HG02610 (cell line): ENCODE measurements around the gene VN1R5.
"Not testable (repeated sequence)": the region's sequence is repeated elsewhere in the genome, so short reads cannot be mapped to it uniquely, and the experiment has no call there.

Source experiments
- ATAC-seq: cut with Tn5 transposase; IDR thresholded peaks from one replicate; pipeline ENCODE4 v1.9.1; 2021; ENCODE audit warnings: mild to moderate bottlenecking, moderate library complexity; ENCODE audit not compliant: unreplicated experiment

The VN1R5 gene

DNA sequence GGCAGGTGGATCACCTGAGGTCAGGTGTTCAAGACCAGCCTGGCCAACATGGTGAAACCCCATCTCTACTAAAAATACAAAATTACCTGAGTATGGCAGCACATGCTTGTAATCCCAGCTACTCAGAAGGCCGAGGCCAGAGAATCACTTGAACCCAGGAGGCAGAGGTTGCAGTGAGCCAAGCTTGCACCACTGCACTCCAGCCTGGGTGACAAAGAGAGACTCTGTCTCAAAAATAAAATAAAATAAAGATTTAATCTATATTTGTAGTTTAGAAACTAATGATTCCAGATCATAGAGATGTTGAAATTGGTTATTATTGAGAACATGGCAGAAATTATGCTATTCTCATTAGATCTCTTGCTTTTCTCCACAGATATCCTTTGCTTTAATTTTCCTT lies at the start of gene VN1R5:
Gene VN1R5, plus strand, starts transcription at position 301 of the 400 bp plus-strand sequence.
- ATAC-seq, result not testable (repeated sequence)

DNA sequence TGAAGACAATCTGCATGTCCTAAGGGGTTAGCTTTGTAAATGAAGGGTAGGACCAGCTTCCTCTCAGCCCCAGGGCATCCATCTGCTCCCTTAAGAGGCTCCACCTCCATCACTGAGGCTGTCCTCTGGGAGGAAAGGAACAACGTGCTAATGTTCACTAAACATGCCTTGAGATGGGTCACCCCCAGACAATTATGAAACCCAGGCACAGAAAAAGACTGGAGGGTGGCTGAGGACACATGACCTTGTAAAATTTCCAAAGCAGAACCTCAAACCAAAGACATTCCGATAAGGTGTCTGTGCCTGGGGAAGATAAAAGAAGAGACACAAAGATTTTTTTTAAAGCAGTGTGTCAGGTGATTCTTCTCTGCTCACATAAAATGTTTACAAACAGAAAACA lies 46.5 kb upstream of the VN1R5 start:
- ATAC-seq, result no peak

DNA sequence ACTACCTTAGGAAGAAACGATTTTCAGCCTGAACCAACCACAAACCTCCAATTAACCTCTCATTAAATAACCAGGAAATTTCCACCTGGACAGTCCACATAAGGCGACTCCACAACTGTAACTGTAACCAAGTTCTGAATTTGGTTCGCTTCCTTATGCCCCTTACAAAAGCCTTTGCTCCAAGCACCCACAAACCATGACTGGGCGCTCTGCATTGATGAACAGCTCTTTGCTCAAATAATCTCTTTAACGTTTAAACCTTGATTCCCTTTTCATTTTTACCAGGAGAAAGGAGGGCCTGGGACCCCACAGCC lies 45.9 kb upstream of the VN1R5 start:
- ATAC-seq, result no peak

DNA sequence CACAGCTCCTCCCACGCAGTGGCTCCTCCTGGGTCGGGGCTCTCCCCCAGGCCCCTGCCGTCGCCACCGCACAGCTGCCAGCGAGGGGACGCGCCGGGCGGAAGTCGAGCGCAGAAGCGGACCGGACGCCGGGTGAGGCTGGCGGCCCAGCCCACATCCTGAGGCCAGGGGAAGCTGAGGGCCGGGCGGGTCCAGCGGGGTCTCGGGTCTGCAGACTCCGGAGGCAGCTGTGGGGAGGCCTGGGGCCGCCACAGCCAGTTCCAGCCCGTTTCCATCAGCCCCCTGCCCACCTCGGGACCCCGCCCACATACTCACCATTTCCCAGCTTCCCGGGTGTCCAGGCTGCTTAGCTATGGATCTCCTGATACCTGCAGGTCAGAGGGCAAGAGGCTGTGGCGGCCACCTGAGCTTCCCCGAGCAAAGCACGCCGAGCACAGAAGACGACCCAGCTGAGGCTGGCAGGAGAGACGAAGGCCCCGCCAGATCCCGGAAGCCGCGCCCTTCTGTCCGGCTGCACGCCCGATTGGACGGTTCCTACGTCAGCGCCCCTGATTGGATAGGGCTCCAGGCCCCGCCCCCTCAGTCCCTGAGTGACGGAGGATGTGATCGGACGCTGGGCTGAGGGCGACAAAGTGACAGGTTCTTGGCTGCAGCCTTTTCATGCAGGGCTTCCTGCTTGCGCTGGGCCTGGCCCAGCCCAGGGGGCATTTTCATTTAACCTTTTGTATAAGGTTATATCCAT lies 45.3 kb upstream of the VN1R5 start:
- peak; percentile 95 for ATAC-seq

DNA sequence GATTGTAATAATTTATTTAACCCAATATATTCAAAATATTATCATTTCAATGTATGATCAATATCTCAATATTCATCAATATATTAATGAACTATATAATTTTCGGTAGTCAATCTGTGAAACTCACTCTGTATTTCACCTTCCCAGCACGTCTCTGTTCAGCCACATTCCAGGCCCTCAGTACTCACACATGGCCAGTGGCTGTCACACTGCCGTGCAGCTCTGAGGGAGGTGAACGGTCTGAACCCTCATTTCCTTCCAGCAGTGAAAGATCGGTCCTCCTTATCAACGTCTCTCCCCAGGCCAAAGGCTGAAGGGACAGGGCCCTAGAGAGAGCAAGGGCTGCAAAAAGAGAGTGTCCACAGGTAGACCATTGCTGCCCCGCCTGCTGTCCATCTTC lies 44.5 kb upstream of the VN1R5 start:
- ATAC-seq, result no peak

DNA sequence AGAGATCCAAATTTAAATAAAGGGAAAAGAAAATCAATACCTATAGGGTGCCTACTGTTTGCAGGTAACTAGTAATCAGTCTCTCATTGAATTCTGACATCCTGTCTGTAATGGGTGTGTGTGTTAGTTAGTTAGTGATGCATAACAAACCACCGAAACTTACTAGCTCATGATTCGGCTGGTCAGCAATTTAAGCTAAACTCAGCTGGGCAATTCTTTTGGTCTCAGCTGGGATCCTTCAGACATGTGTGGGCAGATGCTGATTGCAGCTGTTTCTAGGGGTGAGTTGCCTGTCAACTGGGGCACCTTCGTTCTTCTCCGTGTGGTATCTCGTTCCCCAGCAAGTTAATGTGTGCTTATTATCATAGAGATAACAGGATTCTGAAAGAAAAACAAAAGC lies 43.9 kb upstream of the VN1R5 start:
- peak; percentile 40 for ATAC-seq

DNA sequence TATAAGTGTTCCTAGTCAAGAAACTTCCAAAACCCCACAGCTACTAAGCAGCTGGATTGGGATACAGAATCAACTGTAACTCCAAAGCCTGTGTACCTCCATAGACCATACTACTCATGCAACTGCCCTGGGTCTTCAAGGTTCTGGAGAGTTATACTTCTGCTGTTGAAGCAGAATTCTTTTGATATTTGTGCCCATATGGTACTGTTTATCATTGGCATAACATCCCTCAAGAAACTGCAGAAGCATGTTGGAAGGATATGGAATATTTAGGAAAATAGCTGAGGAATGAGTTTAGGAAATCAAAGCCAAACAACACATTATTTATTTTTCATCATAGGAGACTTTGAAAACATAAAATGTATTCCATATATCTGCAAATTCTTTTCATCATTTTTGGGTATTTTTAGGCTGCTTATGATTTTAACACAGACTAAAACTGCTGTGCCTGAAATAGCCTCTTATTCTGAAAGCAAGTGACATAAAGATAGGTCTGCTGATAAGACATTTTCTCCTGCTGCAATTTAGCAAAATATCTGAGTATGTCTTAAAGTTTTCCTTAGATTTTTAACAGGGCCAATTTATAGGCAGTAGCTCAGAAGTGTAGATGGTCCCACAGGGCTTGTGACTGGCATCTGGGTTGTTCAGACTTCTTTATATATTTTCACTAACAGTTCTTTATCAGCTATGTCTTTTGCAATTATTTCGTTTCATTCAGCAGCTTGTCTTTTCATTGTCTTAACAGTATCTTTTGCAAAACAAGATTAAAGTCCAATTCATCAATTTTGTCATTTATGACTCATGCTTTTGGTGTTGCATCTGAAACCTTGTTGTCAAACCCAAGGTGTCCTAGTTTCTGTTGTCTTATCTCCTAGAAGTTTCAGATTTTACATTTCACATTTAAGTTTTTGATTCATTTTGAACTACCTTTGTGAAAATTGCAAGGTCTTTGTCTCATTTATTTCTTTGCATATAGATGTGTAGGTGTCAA lies 43.0 kb upstream of the VN1R5 start:
- no peak for ATAC-seq

DNA sequence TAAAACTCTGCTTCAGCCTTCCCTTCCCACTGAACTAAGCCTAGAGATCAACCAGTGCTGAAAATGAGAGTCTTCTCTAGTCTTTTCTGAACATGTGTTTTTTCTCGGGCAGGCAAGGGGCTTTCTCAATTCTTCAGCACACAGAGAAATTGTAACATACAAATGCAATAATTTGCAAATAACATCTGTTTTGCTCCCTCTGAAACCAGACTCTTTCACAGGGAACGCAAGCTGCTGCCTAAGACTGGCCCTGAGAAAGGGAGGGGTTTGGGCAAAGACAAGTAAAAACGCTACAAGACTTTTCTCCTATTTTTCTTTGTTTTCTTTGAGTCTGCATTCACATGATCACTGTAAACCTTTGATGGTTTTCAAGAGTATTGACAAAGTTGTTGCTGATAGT lies 39.6 kb upstream of the VN1R5 start:
- no peak for ATAC-seq

DNA sequence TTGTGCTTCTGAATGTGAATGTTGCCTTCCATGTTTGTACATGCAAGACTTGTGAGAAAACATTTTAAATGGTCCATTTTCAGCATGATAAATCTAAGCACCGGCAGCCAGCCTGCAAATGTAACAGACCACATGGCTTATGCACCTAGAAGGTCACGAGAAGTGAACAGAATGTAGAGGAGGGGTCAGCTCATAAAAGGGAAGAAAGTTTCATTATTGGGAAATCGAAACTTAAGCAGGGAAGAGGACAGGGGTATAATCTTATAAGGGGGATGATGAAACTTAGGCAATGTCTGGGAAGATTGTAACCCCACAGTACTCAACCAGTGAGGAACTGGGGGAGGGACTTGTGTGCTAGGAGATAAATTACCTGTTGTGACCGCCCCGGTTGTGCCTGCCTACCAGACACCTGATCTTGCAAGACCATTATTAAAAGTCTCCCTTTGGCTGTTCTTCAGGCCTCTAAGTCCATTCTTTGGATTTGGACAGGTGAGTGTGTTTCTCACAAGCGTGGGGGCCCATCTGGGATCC lies 37.7 kb upstream of the VN1R5 start:
- no peak for ATAC-seq

DNA sequence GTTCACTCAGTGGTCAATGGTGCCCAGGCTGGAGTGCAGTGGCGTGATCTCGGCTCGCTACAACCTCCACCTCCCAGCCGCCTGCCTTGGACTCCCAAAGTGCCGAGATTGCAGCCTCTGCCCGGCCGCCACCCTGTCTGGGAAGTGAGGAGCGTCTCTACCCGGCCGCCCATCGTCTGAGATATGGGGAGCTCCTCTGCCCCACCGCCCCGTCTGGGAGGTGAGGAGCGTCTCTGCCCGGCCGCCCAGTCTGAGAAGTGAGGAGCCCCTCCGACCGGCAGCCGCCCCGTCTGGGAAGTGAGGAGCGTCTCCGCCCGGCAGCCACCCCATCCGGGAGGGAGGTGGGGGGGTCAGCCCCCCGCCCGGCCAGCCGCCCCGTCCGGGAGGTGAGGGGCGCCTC lies 35.6 kb upstream of the VN1R5 start:
- ATAC-seq, result not testable (repeated sequence)

DNA sequence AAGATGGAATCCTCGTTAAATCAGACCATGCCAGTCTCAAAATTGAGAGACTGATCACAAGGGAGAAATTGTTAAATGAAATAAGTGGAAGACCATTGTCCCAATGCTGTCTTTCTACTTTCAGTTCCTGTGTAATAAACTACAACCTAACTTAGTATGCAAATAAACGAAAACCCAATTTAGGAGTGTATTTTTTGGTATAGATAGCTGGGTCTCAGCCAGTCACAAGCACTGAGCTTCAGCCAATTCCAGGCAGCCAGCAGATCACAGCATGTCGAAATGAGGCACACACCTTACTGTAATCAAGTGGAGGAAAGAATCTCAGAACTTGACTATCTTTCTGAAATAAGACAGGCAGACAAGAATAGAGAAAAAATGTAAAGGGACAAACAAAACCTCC lies 33.0 kb upstream of the VN1R5 start:
- no peak for ATAC-seq

DNA sequence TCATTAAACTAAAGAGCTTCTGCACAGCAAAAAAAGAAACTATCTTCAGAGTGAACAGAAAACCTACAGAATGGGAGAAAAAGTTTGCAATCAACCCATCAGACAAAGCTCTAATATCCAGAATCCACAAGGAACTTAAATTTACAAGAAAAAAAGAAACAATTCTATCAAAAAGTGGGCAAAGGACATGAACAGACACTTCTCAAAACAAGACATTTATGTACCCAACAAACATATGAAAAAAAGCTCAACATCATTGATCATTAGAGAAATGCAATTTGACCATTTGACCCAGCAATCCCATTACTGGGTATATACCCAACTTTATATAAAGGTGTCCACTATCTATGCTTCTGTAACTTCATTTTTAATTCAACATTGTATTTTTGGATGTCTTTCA lies 31.1 kb upstream of the VN1R5 start:
- ATAC-seq, result no peak

DNA sequence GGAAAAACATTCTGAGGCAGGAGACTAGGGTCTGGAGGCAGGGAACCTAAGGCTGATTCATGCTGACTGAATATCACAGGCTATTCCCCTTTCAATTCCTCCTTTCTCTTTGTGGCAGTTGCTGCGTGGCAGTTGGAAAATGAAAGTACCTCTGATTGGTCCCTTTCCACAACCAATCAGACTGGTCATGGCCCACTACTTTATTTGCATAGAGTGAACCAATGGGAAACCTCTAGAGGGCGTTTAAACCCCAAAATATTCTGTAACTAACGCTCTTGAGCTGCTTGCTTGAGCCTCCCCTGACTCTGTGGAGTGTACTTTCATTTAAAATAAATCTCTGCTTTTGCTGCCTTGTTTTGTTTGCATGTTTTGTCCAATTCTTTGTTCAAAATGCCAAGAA lies 27.7 kb upstream of the VN1R5 start:
- no peak for ATAC-seq

DNA sequence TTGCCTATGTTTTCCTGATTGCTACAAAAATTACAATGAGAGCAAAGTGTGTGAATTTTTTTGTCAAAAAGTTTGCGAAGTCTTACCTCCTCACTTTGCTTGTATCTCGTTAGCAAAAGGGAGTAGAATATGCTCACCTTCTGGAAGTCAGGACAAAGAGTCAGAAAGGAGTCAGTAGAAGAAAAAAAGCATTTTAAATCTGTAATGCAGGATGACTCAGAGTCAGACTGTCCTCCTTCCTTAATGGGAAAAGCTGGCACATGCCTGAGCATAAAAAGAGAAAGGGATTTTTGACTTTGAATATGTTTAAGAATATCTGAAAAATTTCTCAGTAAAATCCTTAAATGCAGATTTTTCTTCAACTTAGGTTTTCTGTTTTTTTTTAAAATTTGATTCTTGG lies 14.2 kb upstream of the VN1R5 start:
- no peak for ATAC-seq

DNA sequence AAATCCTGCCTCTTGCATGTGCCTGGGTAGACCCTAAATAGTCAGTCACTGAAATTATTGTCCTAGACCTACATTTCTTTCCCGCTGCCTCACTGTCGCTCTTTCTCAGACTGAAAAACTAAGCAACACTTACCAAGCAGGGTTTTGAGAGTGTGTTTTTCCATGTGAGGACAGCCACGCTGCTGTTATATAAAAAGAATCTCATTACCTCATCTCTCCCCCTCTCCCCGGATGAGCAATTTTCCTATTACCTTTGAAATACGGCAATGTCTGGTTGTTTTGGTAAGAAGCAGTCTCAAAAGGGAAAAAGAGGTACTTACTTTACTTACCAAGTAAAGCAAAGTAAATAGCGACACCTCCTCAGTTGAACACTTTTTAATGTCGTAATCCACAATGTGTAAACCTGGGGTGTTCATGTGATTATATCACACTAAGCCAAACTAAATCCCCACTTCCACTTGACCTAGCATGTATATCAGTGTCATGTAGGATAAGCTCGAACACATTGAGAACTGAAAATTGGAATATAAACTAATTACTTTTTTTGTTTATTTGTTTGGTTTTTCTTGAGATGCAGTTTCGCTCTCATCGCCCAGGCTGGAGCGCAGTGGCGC lies 12.2 kb upstream of the VN1R5 start:
- no peak for ATAC-seq

DNA sequence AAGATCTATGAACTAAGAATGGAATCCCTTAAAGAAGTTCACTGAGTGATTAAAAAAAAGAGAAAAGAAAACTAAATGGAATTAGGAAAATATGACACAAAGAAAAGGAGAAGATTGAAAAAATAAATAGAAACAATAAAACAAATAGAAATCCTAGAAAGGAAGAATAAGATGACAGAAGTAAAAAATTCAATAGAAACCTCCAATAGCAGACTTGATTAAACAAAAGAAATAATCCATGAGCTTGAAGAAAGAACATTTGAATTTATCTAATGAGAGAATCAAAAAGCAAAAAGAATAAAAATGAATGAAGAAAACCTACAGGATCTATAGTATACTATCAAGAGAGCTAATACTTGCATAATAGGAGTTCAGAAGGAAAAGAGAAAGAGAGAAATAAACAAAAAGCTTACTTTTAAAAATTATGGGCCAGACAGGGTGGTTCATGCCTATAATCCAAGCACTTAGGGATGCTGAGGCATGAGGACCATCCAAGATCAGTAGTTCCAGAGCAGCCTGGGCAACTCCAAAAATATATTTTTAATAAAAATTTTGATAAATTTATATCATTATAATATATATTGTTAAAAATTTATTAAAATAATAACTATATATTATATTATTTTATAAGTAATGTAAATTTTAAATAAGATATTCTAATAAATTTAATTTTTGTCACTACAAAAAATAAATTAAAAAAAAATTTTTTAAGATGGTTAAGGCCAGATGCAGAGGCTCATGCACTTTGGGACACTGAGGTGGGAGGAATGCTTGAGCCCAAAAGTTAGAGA lies 9.4 kb upstream of the VN1R5 start:
- ATAC-seq, result no peak

DNA sequence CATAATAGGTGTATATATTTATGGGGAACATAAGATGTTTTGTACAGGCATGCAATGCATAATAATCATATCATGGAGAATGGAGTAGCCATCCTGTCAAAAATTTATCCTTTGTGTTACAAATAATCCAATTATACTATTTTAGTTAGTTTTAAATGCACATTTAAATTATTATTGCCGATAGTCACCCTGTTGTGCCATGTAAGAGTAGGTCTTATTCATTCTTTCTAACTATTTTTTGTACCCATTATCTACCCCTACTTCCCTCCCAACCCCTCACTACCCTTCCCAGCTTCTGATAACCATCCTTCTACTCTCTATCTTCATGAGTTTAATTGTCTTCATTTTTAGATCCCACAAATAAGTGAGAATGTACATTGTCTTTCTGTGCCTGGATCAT lies 8.3 kb upstream of the VN1R5 start:
- ATAC-seq, result no peak

DNA sequence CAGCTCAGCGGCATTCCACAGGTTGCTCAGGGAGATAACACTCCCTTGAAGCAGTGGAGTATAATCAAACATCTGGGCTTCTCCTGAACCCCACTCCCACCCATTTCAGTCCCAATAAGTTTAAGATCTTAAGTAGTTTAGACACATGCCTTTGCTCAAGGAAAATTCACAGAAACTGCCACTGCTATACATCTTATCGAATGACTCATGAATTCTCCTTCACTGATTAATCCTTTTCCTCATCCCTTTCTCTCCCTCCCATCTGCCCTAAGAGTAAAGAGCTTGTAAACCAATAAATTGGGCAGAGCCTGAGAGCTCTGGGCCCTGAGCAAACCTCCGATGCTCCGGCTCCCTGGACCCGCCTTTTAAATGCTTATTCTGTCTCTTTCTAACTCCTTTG lies 10.2 kb downstream of the VN1R5 start:
- ATAC-seq, result no peak

DNA sequence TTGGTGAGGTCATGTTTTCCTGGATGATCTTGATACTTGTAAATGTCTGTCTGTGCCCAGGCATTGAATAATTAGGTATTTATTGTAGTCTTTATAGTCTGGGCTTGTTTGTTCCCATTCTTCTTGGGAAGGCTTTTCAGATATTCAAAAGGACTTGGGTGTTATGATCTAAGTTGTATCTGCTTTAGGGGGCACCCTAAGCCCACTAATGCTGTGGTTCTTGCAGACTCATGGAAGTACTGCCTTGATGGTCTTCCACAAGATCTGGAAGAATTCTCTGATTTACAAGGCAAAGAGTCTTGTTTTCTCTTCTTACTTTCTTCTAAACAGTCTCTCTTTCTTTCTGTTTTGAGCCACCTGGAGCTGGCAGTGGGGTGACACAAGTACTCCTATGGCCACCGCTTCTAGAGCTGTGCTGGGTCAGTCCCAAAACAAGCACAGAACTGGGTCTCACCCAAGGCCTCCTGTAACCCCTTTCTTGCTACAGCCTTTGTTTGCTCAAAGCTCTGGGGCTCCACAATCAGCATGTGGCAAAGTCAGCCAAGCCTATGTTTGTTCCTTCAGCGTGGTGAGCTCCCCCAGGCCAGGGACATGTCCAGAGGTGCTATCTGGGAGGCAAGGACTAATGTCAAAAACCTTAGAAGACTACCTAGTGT lies 12.6 kb downstream of the VN1R5 start:
- ATAC-seq, result no peak

DNA sequence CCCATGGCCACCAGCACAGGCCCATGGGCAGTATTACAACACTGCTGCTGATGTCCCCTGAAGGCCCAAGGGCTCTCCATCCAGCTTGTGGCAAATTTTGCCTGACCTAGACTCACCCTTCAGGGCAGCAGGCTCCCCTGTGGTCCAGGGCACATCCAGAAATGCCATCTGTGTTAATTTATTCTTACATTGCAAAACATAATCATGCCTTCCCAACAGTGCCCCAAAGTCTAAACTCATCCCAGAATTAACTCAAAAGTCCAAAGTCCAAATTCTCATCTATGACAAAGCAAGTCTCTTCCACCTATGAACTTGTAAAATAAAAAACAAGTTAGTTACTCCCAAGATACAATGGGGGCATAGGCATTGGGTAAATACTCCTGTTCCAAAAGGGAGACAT lies 13.3 kb downstream of the VN1R5 start:
- ATAC-seq, result no peak
